Liver (tissue), 9 donors: Measurements from ENCODE around the gene MYLK3. TPM values are rescaled to one million over a fixed set of nuclear protein-coding genes. Genes with fewer than 3 reads are reported as not detected.

Experiments used
- DNase-seq: peaks from one replicate; pipeline ENCODE4 v3.0.0-alpha.2; 2017; ENCODE audit warnings: low spot score
- H3K27ac ChIP-seq, 2 donors: one replicate each; pipeline ENCODE4 v1.7.0; 2013; ENCODE audit warnings: inconsistent platforms in 2 of 2, low read length in 2 of 2, control low read depth in 1 of 2, low read depth in 1 of 2, mild to moderate bottlenecking in 1 of 2
- H3K27me3 ChIP-seq, 4 donors: one replicate each; pipeline versions ENCODE4 v1.6.1 to v1.7.0; 2013; ENCODE audit warnings: low read length in 3 of 4, inconsistent platforms in 1 of 4, mild to moderate bottlenecking in 1 of 4, moderate library complexity in 1 of 4; ENCODE audit not compliant: control insufficient read depth in 4 of 4, insufficient read depth in 4 of 4
- H3K36me3 ChIP-seq, 4 donors: one replicate each; pipeline versions ENCODE4 v1.6.1 to v1.7.0; 2013; ENCODE audit warnings: low read length in 3 of 4, mild to moderate bottlenecking in 3 of 4, low read depth in 1 of 4, moderate library complexity in 1 of 4; ENCODE audit not compliant: control insufficient read depth in 4 of 4, insufficient read depth in 3 of 4
- H3K4me1 ChIP-seq, 4 donors: one replicate each; pipeline versions ENCODE4 v1.6.1 to v1.7.0; 2013; ENCODE audit warnings: low read length in 3 of 4, mild to moderate bottlenecking in 3 of 4, moderate library complexity in 1 of 4; ENCODE audit not compliant: control insufficient read depth in 4 of 4, insufficient read depth in 4 of 4
- H3K4me3 ChIP-seq, 3 donors: one replicate each; pipeline versions ENCODE4 v1.6.1 to v1.7.0; 2013; ENCODE audit warnings: low read length in 3 of 3, control low read depth in 1 of 3, low read depth in 1 of 3, mild to moderate bottlenecking in 1 of 3
- H3K9ac ChIP-seq, 2 donors: one replicate each; pipeline ENCODE4 v1.7.0; 2013; ENCODE audit warnings: low read length in 2 of 2, mild to moderate bottlenecking in 2 of 2, moderate library complexity in 2 of 2, control low read depth in 1 of 2, low read depth in 1 of 2
- H3K9me3 ChIP-seq, 4 donors: one replicate each; pipeline versions ENCODE4 v1.6.1 to v1.7.0; 2013; ENCODE audit warnings: low read length in 3 of 4; ENCODE audit not compliant: control insufficient read depth in 4 of 4
- EGR1 ChIP-seq, 2 donors: IDR thresholded peaks; 2 replicates each; pipeline ENCODE4 v1.6.1; 2016 to 2018; ENCODE audit warnings: antibody characterized with exemption in 2 of 2, low read depth in 2 of 2
- FOXA1 ChIP-seq: IDR thresholded peaks from 2 replicates; pipeline ENCODE4 v1.6.1; 2016; ENCODE audit warnings: antibody characterized with exemption
- FOXA2 ChIP-seq: IDR thresholded peaks from 2 replicates; pipeline ENCODE4 v1.6.1; 2016; ENCODE audit warnings: antibody characterized with exemption
- GABPA ChIP-seq, 2 donors: IDR thresholded peaks in 1 of 2; conservative IDR thresholded peaks in 1 of 2; 2 replicates each; pipeline ENCODE4 v1.6.1; 2016; ENCODE audit warnings: antibody characterized with exemption in 2 of 2, mild to moderate bottlenecking in 1 of 2, moderate library complexity in 1 of 2
- HNF4A ChIP-seq, 2 donors: conservative IDR thresholded peaks; 2 replicates each; pipeline ENCODE4 v1.6.1; 2016; ENCODE audit warnings: antibody characterized with exemption in 2 of 2, mild to moderate bottlenecking in 2 of 2
- HNF4G ChIP-seq: IDR thresholded peaks from 2 replicates; pipeline ENCODE4 v1.6.1; 2016; ENCODE audit warnings: antibody characterized with exemption
- JUND ChIP-seq, 2 donors: IDR thresholded peaks; 2 replicates each; pipeline ENCODE4 v1.6.1; 2016; ENCODE audit warnings: antibody characterized with exemption in 2 of 2
- NR2F2 ChIP-seq: IDR thresholded peaks from 2 replicates; pipeline ENCODE4 v1.6.1; 2016; ENCODE audit warnings: antibody characterized with exemption
- RAD21 ChIP-seq, 2 donors: IDR thresholded peaks; 2 replicates each; pipeline ENCODE4 v1.6.1; 2016; ENCODE audit warnings: antibody characterized with exemption in 2 of 2, mild to moderate bottlenecking in 2 of 2
- REST ChIP-seq: IDR thresholded peaks from 2 replicates; pipeline ENCODE4 v1.6.1; 2016; ENCODE audit warnings: antibody characterized with exemption, mild to moderate bottlenecking
- RXRA ChIP-seq, 2 donors: IDR thresholded peaks; 2 replicates each; pipeline ENCODE4 v1.6.1; 2017 to 2018; ENCODE audit warnings: antibody characterized with exemption in 2 of 2, mild to moderate bottlenecking in 1 of 2
- SP1 ChIP-seq: IDR thresholded peaks from 2 replicates; pipeline ENCODE4 v1.6.1; 2018; ENCODE audit warnings: antibody characterized with exemption, mild to moderate bottlenecking
- ZBTB33 ChIP-seq: IDR thresholded peaks from 2 replicates; pipeline ENCODE4 v1.6.1; 2016; ENCODE audit warnings: antibody characterized with exemption
- WGBS: extraction: QIAGEN DNeasy Blood & Tissue Kit; methylation state at CpG from one replicate; pipeline ENCODE4 v1.1.7; 2013; 5-methylcytosine and 5-hydroxymethylcytosine counted together
- polyA plus RNA-seq, 2 donors: library from polyadenylated mRNA; stranded (reverse) in 1 of 2; unstranded in 1 of 2; fragments of 200-250 nt in 1 of 2; fragments of >200 nt in 1 of 2; fragmentation: Nextera tagmentation in 1 of 2; extraction: Ambion mirVana in 1 of 2; gene quantifications; one replicate each; pipeline versions ENCODE4 v1.2.1 to v1.2.3, GENCODE V29; 2013 to 2015
- total RNA-seq, 2 donors: library from RNA; depleted of rRNA; stranded (reverse); fragments of >200 nt; gene quantifications; one replicate each; pipeline ENCODE4 v1.2.3, GENCODE V29; 2014
- TF ChIP-seq, protein P1 (sequence below): IDR thresholded peaks from 2 replicates; pipeline ENCODE4 v1.6.1; 2016; ENCODE audit warnings: antibody characterized with exemption
- TF ChIP-seq, protein P2 (sequence below): fragments of 150-350 bp; IDR thresholded peaks from 2 replicates; pipeline ENCODE4 v1.5.1; 2017; ENCODE audit warnings: improper control_type of control experiment, low read depth, low read length; ENCODE audit not compliant: missing input control
- donor health status: healthy.
- donor health status: healthy.
- donor health status: healthy.
- donor health status: healthy.
- donor health status: healthy.

MYLK3 gene
- total and polyA plus RNA-seq, 4 donors, result 0.01 to 1.1 (median 0.23) TPM

- 60% methylated on average over 10 of the region's 10 CpGs for WGBS
- no peak overlapping the region for H3K27ac ChIP-seq
- TF ChIP-seq NR2F2 (no peak), RXRA (IDR thresholded peaks at IDR 0.05) (peak in 1 of 2 donors; percentile 13)
- peaks cover 0 to 3% (median 0%) of the 10 kb centered on the region in 4 donors for H3K9me3 ChIP-seq
- no peak overlapping the region for H3K4me3 ChIP-seq
- DNase-seq, result no peak
- H3K9ac ChIP-seq, result no peak overlapping the region
- no peaks in the 10 kb centered on the region for H3K36me3 ChIP-seq
- H3K27me3 ChIP-seq, result no peaks in the 10 kb centered on the region
- H3K4me1 ChIP-seq, result no peaks in the 10 kb centered on the region
These were observed 36.8 kb downstream of the MYLK3 start for GRCh38 chr16:46711106-46712058.

GRCh38 chr16:46709469-46710005, 38.6 kb downstream of the MYLK3 start:
- Histone ChIP-seq H3K9me3 (no peaks in the 10 kb centered on the region), H3K4me3 (no peak overlapping the region), H3K36me3 (no peaks in the 10 kb centered on the region), H3K4me1 (no peaks in the 10 kb centered on the region), H3K27me3 (no peaks in the 10 kb centered on the region), H3K27ac (no peak overlapping the region), H3K9ac (no peak overlapping the region)
- peak; percentile 30 for TF ChIP-seq NR2F2
- no peak for TF ChIP-seq GABPA (IDR thresholded peaks at IDR 0.05 in 1 of 2, conservative IDR thresholded peaks at IDR 0.05 in 1 of 2)
- TF ChIP-seq, protein P1, sequence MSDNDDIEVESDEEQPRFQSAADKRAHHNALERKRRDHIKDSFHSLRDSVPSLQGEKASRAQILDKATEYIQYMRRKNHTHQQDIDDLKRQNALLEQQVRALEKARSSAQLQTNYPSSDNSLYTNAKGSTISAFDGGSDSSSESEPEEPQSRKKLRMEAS, result no peak
- 56% methylated on average over 3 of the region's 3 CpGs for WGBS
- no peak for DNase-seq

DNA sequence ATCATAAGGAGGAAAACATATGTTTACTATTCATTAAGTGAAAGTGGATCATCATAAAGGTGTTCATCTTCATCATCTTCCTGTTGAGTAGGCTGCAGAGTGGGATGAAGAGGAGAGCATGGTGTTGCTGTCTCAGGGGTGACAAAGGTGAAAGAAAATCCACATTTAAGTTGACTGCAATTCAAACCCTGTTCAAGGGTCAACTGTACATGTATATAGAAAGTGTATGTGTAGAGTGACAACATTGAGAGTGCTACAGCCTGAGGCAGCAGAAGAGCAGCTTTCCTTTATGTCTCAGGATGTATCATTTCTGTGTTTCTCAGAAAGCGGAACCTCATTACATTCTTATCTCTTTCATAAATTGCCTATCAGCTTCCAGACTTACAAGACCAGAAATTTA, 41.5 kb downstream of the MYLK3 start:
- Histone ChIP-seq H3K27ac (no peak overlapping the region), H3K4me1 (no peaks in the 10 kb centered on the region), H3K36me3 (no peaks in the 10 kb centered on the region), H3K4me3 (no peak overlapping the region), H3K9me3 (no peaks in the 10 kb centered on the region), H3K27me3 (no peaks in the 10 kb centered on the region), H3K9ac (no peak overlapping the region)
- WGBS, result 0% methylated on average over 1 of the region's 1 CpG
- DNase-seq, result no peak
- TF ChIP-seq REST, result no peak
- TF ChIP-seq, protein P2, sequence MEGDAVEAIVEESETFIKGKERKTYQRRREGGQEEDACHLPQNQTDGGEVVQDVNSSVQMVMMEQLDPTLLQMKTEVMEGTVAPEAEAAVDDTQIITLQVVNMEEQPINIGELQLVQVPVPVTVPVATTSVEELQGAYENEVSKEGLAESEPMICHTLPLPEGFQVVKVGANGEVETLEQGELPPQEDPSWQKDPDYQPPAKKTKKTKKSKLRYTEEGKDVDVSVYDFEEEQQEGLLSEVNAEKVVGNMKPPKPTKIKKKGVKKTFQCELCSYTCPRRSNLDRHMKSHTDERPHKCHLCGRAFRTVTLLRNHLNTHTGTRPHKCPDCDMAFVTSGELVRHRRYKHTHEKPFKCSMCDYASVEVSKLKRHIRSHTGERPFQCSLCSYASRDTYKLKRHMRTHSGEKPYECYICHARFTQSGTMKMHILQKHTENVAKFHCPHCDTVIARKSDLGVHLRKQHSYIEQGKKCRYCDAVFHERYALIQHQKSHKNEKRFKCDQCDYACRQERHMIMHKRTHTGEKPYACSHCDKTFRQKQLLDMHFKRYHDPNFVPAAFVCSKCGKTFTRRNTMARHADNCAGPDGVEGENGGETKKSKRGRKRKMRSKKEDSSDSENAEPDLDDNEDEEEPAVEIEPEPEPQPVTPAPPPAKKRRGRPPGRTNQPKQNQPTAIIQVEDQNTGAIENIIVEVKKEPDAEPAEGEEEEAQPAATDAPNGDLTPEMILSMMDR, result no peak
- no peak for TF ChIP-seq FOXA2
- no peak for TF ChIP-seq HNF4G
- no peak for TF ChIP-seq EGR1 (IDR thresholded peaks at IDR 0.05; ENCODE audit: low read depth in 2 of 2)
- TF ChIP-seq FOXA1, result no peak
- no peak for TF ChIP-seq ZBTB33
- no peak for TF ChIP-seq JUND (IDR thresholded peaks at IDR 0.05)
- TF ChIP-seq SP1, result no peak
- no peak for TF ChIP-seq RAD21 (IDR thresholded peaks at IDR 0.05)
- TF ChIP-seq, protein P1, result no peak
- TF ChIP-seq HNF4A (conservative IDR thresholded peaks at IDR 0.05), result no peak
